ENCODE measurements around the gene SLC37A1. TPM values are rescaled to one million over a fixed set of nuclear protein-coding genes. Genes with fewer than 3 reads are reported as not detected.

Gene SLC37A1
- total RNA-seq, 1 experiment from 2014 or later: 15.0 TPM

GRCh38 chr21:42611852-42612251 is 98.2 kb downstream of the SLC37A1 start:
- POLR2A ChIA-PET: no interaction called here

More at GRCh38 chr21:42611852-42612251, 98.2 kb downstream of the SLC37A1 start:
- H3K9me2 ChIP-seq (ENCODE audit: insufficient read depth): no peaks in the 10 kb centered on the region; the same call in 1 of the 2 replicates
- no peaks in the 10 kb centered on the region for H3K36me3 ChIP-seq (ENCODE audit: control insufficient read depth in 1 of 2, insufficient read depth in 2 of 2, low read length in 2 of 2)
- no peak overlapping the region for H3K27ac ChIP-seq (ENCODE audit: low read depth, low read length)
- ATAC-seq: no peak
- H3K4me2 ChIP-seq (ENCODE audit: low read length): no peak overlapping the region
- no peak overlapping the region for H3K4me3 ChIP-seq (replicated peaks in 1 of 2; ENCODE audit: low read depth in 1 of 2, low read length in 2 of 2)
- no peak overlapping the region for H2AFZ ChIP-seq (ENCODE audit: low read depth, low read length, poor library complexity, severe bottlenecking)
- no peaks in the 10 kb centered on the region for H3K79me2 ChIP-seq (ENCODE audit: insufficient read depth, low read length)
- ChIA-PET CTCF (no interaction called here), RAD21 (ENCODE audit: low non-redundant PET in 1 of 2, low total read pairs in 2 of 2, uncharacterized antibody in 2 of 2, unreplicated experiment in 2 of 2) (no interaction called here)
- no peaks in the 10 kb centered on the region; a peak in 1 of 4 replicates for H3K4me1 ChIP-seq (ENCODE audit: control insufficient read depth in 1 of 2, insufficient read depth in 2 of 2, low read length in 2 of 2)
- TF ChIP-seq SP1 (IDR thresholded peaks at IDR 0.05; ENCODE audit: low read depth): no peak
- TF ChIP-seq ZNF274 (IDR thresholded peaks at IDR 0.05; ENCODE audit: low read depth, low read length): no peak
- TF ChIP-seq SIN3A (IDR thresholded peaks at IDR 0.05; ENCODE audit: low read depth): no peak
- TF ChIP-seq EZH2 (IDR thresholded peaks at IDR 0.05): no peak
- TF ChIP-seq POLR2AphosphoS5 (IDR thresholded peaks at IDR 0.05; ENCODE audit: low read depth, low read length): no peak
- TF ChIP-seq CTCF (IDR thresholded peaks at IDR 0.05 in 2 of 3, conservative IDR thresholded peaks at IDR 0.05 in 1 of 3; ENCODE audit: borderline replicate concordance in 1 of 3, insufficient read depth in 1 of 3, low read depth in 2 of 3, low read length in 2 of 3): no peak
- TF ChIP-seq ATF3 (IDR thresholded peaks at IDR 0.05): no peak
- TF ChIP-seq ELF1 (IDR thresholded peaks at IDR 0.05; ENCODE audit: borderline replicate concordance, low read depth): no peak
- TF ChIP-seq RAD21 (IDR thresholded peaks at IDR 0.05; ENCODE audit: low read depth): no peak
- TF ChIP-seq CEBPB (IDR thresholded peaks at IDR 0.05; ENCODE audit: low read depth): no peak
- no peak for TF ChIP-seq CBX3 (IDR thresholded peaks at IDR 0.05; ENCODE audit: low read depth)
- no peak for TF ChIP-seq JUND (IDR thresholded peaks at IDR 0.05)
- no peak for TF ChIP-seq FOSL1 (IDR thresholded peaks at IDR 0.05; ENCODE audit: low read depth)
- TF ChIP-seq MAX (IDR thresholded peaks at IDR 0.05): no peak
- TF ChIP-seq EZH2phosphoT487 (IDR thresholded peaks at IDR 0.05; ENCODE audit: borderline replicate concordance): no peak
- no peak for TF ChIP-seq SRF (IDR thresholded peaks at IDR 0.05; ENCODE audit: low read depth)
- no peak for TF ChIP-seq YY1 (IDR thresholded peaks at IDR 0.05; ENCODE audit: extremely low read depth, insufficient replicate concordance, low read depth, low read length)
- TF ChIP-seq EGR1 (IDR thresholded peaks at IDR 0.05; ENCODE audit: low read depth): no peak
- no peak for TF ChIP-seq TCF7L2 (IDR thresholded peaks at IDR 0.05; ENCODE audit: borderline replicate concordance, extremely low read depth, insufficient read depth, insufficient read length)
- no peak for TF ChIP-seq ZFX (IDR thresholded peaks at IDR 0.05)
- DNase-seq (ENCODE audit: low read depth, low spot score): no peak
- intact Hi-C loops (cut with micrococcal nuclease): loop anchor here (10.0 kb wide), 1 partner anchor 113 kb away; no protein-coding TSS in a partner anchor
- H3K9me3 ChIP-seq (ENCODE audit: control insufficient read depth in 1 of 2, insufficient read depth in 1 of 2, low read depth in 1 of 2, low read length in 2 of 2): no peaks in the 10 kb centered on the region
- BruUV-seq (replicated peaks): no TSS peak
- H3K27me3 ChIP-seq (ENCODE audit: insufficient read depth, low read length): no peaks in the 10 kb centered on the region
- no peaks in the 10 kb centered on the region for H4K20me1 ChIP-seq (ENCODE audit: insufficient read depth)
- H3K9ac ChIP-seq (ENCODE audit: low read length): no peak overlapping the region

Data from HCT116 (cell line).